T follicular helper cell (primary cell): ENCODE data around the gene RNF220.
"Not testable (repeated sequence)": the region's sequence is repeated elsewhere in the genome, so short reads cannot be mapped to it uniquely, and the experiment has no call there.

Experiments used
- DNase-seq: peaks from one replicate; pipeline ENCODE4 v3.0.0-alpha.2; 2020; ENCODE audit warnings: low read depth

Gene RNF220

GRCh38 chr1:44678626-44679025 lies 273.6 kb downstream of the RNF220 start:
- no peak for DNase-seq

DNA sequence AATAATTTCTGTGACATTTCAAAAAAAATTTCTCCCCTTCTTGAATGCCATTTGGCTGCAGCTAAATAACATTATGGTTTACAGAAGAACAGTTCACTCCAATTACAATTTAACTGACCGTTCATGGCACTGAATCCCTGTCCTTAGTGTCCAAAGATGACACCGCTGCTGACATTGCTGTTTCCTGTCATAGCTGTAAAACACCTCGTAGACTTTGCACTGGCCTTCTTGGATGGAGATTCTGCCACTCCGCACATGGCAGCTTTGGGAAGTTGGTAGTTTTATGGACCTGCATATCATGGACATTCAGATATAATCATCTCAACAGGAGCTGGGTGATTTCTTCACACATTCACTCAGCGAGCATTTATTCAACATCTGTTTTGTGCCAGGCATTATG lies 274.4 kb downstream of the RNF220 start:
- DNase-seq = no peak

DNA sequence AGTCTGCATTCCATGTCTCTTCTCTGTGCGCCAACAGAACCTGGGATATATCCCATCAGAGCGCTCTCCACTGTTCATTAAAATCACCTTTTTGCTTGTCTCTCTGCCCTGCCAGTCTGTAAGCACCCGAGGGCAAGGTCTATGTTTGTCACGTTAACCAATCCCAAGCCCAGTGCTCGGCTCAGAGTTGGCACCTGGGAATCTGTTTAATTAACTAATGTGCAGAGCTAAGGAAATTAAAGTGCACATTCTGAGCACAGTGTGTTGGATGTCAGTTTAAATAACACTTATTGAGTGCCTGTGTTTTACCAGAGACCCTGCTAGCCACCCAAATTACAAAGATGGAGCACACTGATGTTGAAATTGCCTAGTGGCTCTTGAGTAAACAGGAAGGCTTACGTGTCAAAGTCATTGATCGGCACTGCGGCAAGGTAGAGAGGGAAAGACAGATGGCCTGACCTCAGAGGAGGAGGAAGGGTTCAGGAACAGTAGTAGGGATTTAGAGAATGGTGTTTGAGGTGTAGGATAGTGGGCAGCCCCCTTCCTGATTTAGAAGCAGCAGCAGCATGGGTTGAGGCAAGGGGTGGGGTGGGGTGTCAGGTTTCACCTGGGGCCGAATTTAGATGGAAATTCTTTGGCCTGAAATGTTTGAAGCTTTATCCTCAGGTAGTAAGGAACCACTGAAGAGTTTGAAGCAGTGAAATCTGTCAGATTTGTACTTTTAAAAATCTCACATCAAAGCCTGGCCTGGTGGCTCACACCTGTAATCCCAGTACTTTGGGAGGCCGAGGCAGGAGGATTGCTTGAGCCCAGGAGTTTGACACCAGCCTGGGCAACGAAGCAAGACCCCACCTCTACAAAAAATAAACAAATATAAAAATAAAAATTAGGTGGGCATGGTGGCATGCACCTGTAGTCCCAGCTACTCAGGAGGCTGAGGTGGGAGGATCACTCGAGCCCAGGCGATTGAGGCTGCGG lies 277.1 kb downstream of the RNF220 start:
- no peak for DNase-seq

DNA sequence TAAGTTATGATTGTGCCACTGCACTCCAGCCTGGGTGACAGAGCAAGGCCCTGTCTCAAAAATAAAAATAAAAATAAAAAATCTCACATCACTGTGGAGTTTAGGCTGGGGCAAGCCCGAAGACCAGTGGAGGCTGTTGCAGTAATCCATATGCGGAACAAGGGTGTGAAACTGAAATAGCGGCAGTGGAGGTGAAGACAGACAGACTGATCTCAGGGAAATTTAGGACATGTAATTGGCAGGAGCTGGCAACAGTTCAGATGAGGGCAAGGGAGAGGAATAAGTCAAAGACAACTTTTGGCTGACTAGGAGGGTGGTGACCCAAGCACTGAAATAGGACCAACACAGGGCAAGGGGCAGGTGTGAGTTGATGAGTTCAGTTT lies 277.8 kb downstream of the RNF220 start:
- DNase-seq = no peak

DNA sequence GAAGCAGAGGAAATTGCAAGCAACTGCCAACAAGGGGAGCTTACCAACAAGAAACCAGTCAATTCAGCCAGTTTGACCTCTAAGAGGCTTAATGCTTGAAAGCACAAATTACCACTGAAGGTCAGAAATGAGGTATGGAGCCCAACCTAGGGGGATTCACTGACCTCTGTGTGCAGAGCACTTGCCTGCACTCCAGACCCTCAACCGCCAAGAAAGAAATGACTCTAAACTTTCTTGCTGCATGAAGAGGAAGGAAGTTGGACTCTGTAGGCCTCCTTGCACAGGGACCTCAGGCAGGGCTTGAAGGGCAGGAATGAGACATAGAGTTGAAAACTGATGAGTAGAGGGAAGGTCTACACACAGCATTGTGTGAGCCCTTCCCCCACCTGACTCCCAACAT lies 279.5 kb downstream of the RNF220 start:
- DNase-seq = no peak

DNA sequence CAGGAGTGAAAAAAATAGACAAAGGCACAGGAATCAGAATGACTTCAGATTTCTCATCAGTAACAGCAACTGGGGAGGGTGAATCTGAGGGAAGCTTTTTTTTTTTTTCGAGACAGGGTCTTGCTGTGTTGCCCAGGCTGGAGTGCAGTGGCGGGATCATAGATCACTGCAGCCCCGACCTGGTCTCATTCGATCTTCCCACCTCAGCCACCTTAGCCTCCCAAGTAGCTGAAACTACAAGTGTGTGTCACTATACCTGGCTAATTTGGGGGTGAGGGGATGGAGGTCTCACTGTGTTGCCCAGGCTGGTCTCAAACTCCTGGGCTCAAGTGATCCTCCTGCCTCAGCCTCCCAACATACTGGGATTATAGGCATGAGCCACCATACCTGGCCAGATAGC lies 280.2 kb downstream of the RNF220 start:
- DNase-seq = no peak

DNA sequence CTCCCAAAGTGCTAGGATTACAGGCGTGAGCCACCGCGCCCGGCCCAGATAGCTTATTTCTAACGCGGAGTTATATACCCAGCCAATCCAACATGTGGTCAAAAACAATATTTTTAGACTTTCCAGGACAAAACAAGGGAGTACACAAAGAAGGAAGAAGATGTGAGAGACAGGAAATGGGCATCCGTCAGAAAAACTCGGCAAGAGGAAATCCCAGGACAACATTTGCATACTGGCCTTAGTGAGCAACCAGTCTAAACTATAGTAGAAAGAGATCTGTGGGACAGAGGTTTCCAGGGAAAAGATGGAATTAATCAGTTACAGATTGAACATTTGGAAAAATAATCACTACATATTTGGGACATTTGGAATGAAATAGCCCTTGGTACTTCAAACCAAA lies 280.8 kb downstream of the RNF220 start:
- DNase-seq = no peak

GRCh38 chr1:44688760-44689446 lies 283.8 kb downstream of the RNF220 start:
- DNase-seq = no peak

DNA sequence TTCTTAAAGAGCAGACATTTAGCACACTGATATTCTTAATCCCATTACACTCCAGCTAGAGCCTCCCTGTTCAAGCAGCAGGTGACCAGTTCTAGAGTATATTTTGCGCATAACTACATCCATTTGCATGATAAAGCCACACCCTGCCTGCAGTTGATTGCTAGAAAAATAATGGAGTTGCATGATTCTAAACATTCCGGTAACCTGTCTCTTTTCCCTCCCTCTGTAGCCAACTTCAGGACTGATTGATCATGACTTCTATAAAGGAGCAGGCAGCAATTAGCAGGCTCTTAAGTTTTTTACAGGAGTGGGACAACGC lies 284.4 kb downstream of the RNF220 start:
- DNase-seq = no peak

GRCh38 chr1:44693159-44693558 lies 288.1 kb downstream of the RNF220 start:
- no peak for DNase-seq

GRCh38 chr1:44693900-44694299 lies 288.8 kb downstream of the RNF220 start:
- no peak for DNase-seq

DNA sequence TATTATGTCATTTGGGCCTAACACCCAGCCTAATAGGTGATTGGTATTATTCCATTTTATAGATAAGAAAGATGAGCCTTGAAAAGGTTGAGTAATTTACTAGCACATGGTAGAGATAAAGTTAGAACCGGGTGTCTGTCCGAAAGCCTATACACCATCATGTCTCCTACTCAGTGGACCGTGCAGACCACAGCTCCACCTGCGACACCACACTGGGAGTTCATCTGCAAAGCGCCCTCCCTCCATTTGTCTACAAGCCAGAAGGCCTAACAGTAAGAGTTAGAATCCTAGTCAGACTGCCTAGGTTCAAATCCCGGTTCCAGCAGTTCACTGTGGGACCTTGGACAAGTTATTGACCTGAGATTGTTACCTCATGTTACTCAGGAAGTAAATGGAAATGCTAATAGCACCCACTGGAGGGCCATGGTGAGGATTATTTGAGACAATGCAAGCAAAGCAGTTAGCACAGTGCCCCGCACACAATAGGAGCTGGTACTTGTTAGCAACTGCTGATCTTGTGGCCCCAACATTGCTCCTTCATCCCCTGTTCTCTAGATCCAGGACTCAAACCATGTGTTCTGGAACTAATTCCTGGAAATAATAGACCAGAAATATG lies 289.9 kb downstream of the RNF220 start:
- no peak for DNase-seq

- DNase-seq = no peak
Observed at GRCh38 chr1:44695671-44696070, 290.6 kb downstream of the RNF220 start.

GRCh38 chr1:44696101-44696500 lies 291.0 kb downstream of the RNF220 start:
- no peak for DNase-seq

GRCh38 chr1:44696789-44697345 lies 291.8 kb downstream of the RNF220 start:
- DNase-seq = no peak

DNA sequence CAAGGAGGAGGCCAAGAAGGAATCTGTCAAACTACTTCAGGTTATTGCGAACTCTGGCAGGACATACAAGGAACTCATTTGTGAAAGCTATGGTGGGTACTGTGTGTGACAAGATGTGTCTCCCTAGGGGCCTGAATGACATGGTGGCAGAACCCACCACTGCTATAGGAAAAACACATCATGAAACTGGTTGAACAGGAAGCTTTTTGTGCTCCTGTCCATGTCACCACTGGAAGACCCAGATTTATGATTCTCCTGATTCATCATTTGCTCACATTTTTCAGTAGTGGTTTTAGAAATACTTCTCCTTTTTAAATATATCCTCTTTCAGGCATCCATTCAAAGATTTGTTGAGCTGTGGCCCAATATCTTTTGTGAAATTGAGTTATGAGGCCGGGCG lies 293.1 kb downstream of the RNF220 start:
- no peak for DNase-seq

- not testable (repeated sequence) for DNase-seq
Observed at GRCh38 chr1:44699375-44699774, 294.3 kb downstream of the RNF220 start.

DNA sequence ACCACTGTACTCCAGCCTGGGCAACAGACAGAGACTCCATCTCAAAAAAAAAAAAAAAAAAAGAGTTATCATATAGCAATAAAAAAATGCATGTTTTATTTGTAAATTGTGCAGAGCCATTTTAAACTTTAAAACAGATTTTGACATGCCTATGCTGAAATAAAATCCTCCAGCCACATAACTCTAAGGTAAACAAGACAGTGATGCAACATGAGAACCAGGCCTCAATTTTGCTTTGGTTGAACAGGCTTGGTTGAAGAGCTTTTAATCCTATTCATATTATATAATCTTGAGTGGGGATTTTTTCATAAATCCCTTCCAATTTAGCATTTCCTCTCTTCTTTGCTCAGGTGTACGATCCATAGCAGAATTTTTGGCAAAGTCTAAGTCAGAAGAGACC lies 295.5 kb downstream of the RNF220 start:
- DNase-seq = no peak

GRCh38 chr1:44701141-44701573 lies 296.1 kb downstream of the RNF220 start:
- no peak for DNase-seq
